Breast epithelium (tissue), 3 donors: ENCODE data around the gene CBR3.

ENCODE experiments used
- POLR2A ChIP-seq: fragments of 450-650 bp; IDR thresholded peaks from one replicate; pipeline ENCODE4 v1.6.1; 2016; ENCODE audit warnings: antibody characterized with exemption, mild to moderate bottlenecking, moderate library complexity
- TF ChIP-seq, protein P1 (sequence below), 3 donors: fragments of 450-650 bp; IDR thresholded peaks; one replicate each; pipeline ENCODE4 v1.5.1; 2016 to 2017; ENCODE audit warnings: antibody characterized with exemption in 3 of 3, mild to moderate bottlenecking in 3 of 3, moderate library complexity in 3 of 3

DNA sequence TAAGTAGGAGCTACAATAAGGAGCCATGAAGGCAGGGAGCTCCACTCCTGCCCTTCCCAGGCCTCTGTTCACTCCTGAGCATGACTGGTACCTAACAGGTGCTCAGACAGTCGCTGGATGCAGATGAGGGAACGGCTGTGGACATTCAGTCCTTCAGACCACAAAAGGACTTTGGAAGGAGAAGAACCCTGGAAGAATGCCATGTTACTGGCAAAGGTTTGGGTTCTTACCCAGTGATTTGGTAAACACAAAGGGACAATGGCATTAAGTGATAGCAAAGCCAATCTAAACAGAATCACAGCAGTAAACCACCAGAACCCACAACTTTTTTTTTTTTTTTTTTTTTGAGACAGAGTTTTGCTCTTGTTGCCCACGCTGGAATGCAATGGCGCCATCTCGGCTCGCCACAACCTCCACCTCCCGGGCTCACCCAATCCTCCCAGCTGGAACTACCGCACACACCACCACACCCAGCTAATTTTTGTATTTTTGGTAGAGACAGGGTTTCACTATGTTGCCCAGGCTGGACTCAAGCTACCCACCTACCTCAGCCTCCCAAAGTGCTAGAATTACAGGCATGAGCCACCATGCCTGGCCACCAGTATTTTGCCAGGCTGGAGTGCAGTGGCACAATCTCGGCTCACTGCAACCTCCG, 7.5 kb upstream of the CBR3 start:
- TF ChIP-seq POLR2A, result no peak
- TF ChIP-seq, protein P1, sequence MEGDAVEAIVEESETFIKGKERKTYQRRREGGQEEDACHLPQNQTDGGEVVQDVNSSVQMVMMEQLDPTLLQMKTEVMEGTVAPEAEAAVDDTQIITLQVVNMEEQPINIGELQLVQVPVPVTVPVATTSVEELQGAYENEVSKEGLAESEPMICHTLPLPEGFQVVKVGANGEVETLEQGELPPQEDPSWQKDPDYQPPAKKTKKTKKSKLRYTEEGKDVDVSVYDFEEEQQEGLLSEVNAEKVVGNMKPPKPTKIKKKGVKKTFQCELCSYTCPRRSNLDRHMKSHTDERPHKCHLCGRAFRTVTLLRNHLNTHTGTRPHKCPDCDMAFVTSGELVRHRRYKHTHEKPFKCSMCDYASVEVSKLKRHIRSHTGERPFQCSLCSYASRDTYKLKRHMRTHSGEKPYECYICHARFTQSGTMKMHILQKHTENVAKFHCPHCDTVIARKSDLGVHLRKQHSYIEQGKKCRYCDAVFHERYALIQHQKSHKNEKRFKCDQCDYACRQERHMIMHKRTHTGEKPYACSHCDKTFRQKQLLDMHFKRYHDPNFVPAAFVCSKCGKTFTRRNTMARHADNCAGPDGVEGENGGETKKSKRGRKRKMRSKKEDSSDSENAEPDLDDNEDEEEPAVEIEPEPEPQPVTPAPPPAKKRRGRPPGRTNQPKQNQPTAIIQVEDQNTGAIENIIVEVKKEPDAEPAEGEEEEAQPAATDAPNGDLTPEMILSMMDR (IDR thresholded peaks at IDR 0.05), result no peak
